Psoas muscle (tissue), 8 donors: ENCODE results near the gene ARMC5. TPM values are rescaled to one million over a fixed set of nuclear protein-coding genes. Genes with fewer than 3 reads are reported as not detected.

ENCODE experiments used
- ATAC-seq, 4 donors: fragments of 200-7000 bp; cut with Tn5 transposase; one replicate each; pipeline ENCODE4 v1.9.1; 2020; ENCODE audit warnings: moderate library complexity in 3 of 4, mild to moderate bottlenecking in 2 of 4
- DNase-seq, 2 donors: peaks; one replicate each; pipeline ENCODE4 v3.0.0-alpha.2; 2020
- H3K27ac ChIP-seq: fragments of 200-600 bp; one replicate; pipeline ENCODE4 v1.8.0; 2022
- H3K27me3 ChIP-seq, 3 donors: fragments of 200-600 bp in 1 of 3; one replicate each; pipeline versions ENCODE4 v1.6.1 to v1.8.0; 2013 to 2022; ENCODE audit warnings: low read length in 2 of 3, mild to moderate bottlenecking in 2 of 3, moderate library complexity in 1 of 3; ENCODE audit not compliant: insufficient read depth in 3 of 3
- H3K36me3 ChIP-seq, 2 donors: fragments of 200-600 bp in 1 of 2; one replicate each; pipeline versions ENCODE4 v1.6.1 to v1.8.0; 2013 to 2022; ENCODE audit warnings: low read depth in 1 of 2, mild to moderate bottlenecking in 1 of 2, moderate library complexity in 1 of 2; ENCODE audit not compliant: insufficient read depth in 1 of 2
- H3K4me1 ChIP-seq: fragments of 200-600 bp; one replicate; pipeline ENCODE4 v1.8.0; 2022
- H3K4me3 ChIP-seq: fragments of 200-600 bp; one replicate; pipeline ENCODE4 v1.8.0; 2022; ENCODE audit warnings: mild to moderate bottlenecking
- H3K9me3 ChIP-seq: fragments of 200-600 bp; one replicate; pipeline ENCODE4 v1.8.0; 2022
- CTCF ChIP-seq: fragments of 200-600 bp; IDR thresholded peaks from one replicate; pipeline ENCODE4 v1.8.0; 2022; ENCODE audit warnings: antibody characterized with exemption
- WGBS, 3 donors: extraction: QIAGEN DNeasy Blood & Tissue Kit; methylation state at CpG; one replicate each; pipeline versions ENCODE4 v1.1.6 to v1.1.7; 2013; 5-methylcytosine and 5-hydroxymethylcytosine counted together
- intact Hi-C, 2 donors: fragments of 100-400 bp; cut with DNase I; formaldehyde crosslinking; loops; one replicate each; pipeline versions ENCODE4 v1.11.0 to v1.14.2; 2022
- polyA plus RNA-seq, 3 donors: library from polyadenylated mRNA; stranded (reverse); fragments of 200-250 nt; gene quantifications; one replicate each; pipeline ENCODE4 v1.2.3, GENCODE V29; 2013
- total RNA-seq, 4 donors: library from RNA; stranded (reverse); fragmentation: NEBNext Ultra II Directional in 2 of 4; extraction: Animal tissue kit (Norgen Biotek cat#: 25700) in 2 of 4; gene quantifications; one replicate each; pipeline versions ENCODE4 v1.2.1 to v1.2.4, GENCODE V29; 2021 to 2023
- donor health status: healthy with polysubstance abuse.
- donor health status: DM: no; HTN: no; CAD: no; lungs with moderate emphysema.
- donor health status: Bipolar disorder and iron deficiency.
- donor health status: healthy.
- donor health status: DM: yes; HTN: yes; CAD: no.
- donor health status: DM: no; HTN: no; CAD: no.
- donor health status: DM: no; HTN: no; CAD: no.
- donor health status: DM: yes; HTN: yes; CAD: no.

The ARMC5 gene
- total and polyA plus RNA-seq, 7 donors, result 6.5 to 18.7 (median 11.4) TPM

GRCh38 chr16:31471875-31472708, 12.8 kb downstream of the ARMC5 start, which contains the start of gene TGFB1I1:
TSS of gene TGFB1I1 (plus strand) at chr16:31472152. CDS start at chr16:31472189, 37 bp downstream.
- Histone ChIP-seq H3K4me3 (peak within 1 kb of the TSS; percentile 71), H3K4me1 (peaks cover 7% of the 10 kb centered on the region), H3K27me3 (peaks cover 0 to 32% (median 4%) of the 10 kb centered on the region in 3 donors), H3K9me3 (no peaks in the 10 kb centered on the region), H3K27ac (peak within 1 kb of the TSS; percentile 69), H3K36me3 (peaks cover 0 to 14% of the 10 kb centered on the region in 2 donors)
- ATAC-seq (peak; percentile 16 to 50 (median 34)), DNase-seq (peak; percentile 65 to 73)
- intact Hi-C loops, result no loop called here
- WGBS, 3 donors, result 0 to 2% (median 1%) methylated on average over 41 to 63 of the region's 63 CpGs
- no peak for TF ChIP-seq CTCF

- Histone ChIP-seq H3K27ac (peak overlapping the region; percentile 69), H3K36me3 (peaks cover 0 to 10% of the 10 kb centered on the region in 2 donors), H3K9me3 (no peaks in the 10 kb centered on the region), H3K27me3 (peaks cover 0 to 38% (median 5%) of the 10 kb centered on the region in 3 donors), H3K4me1 (peaks cover 7% of the 10 kb centered on the region), H3K4me3 (peak overlapping the region; percentile 71)
- ATAC-seq (peak; percentile 85 to 95 (median 91)), DNase-seq (peak; percentile 90 to 94)
- WGBS, 3 donors, result 23 to 28% (median 23%) methylated on average over 19 to 20 of the region's 20 CpGs
- intact Hi-C loops, result no loop called here
- peak; percentile 67 for TF ChIP-seq CTCF
Measured at GRCh38 chr16:31472709-31473203, 13.5 kb downstream of the ARMC5 start.

GRCh38 chr16:31473264-31473984, 14.1 kb downstream of the ARMC5 start:
- DNase-seq (peak in 1 of 2 donors; percentile 54), ATAC-seq (no peak)
- WGBS, 3 donors, result 81 to 88% (median 81%) methylated on average over 17 of the region's 17 CpGs
- Histone ChIP-seq H3K27ac (no peak overlapping the region), H3K27me3 (peaks cover 0 to 39% (median 7%) of the 10 kb centered on the region in 3 donors), H3K4me1 (peaks cover 7% of the 10 kb centered on the region), H3K9me3 (no peaks in the 10 kb centered on the region), H3K36me3 (peaks cover 0 to 10% of the 10 kb centered on the region in 2 donors), H3K4me3 (peak overlapping the region; percentile 71)
- intact Hi-C loops, result no loop called here
- TF ChIP-seq CTCF, result no peak

GRCh38 chr16:31474173-31474714, 14.9 kb downstream of the ARMC5 start:
- Histone ChIP-seq H3K36me3 (peaks cover 0 to 10% of the 10 kb centered on the region in 2 donors), H3K27me3 (peaks cover 0 to 39% (median 7%) of the 10 kb centered on the region in 3 donors), H3K4me3 (no peak overlapping the region), H3K27ac (no peak overlapping the region), H3K9me3 (no peaks in the 10 kb centered on the region), H3K4me1 (peaks cover 7% of the 10 kb centered on the region)
- TF ChIP-seq CTCF, result no peak
- ATAC-seq, result no peak
- intact Hi-C loops, result no loop called here
- peak in 1 of 2 donors; percentile 63 for DNase-seq
- 76 to 80% (median 79%) methylated on average over 12 of the region's 12 CpGs for WGBS, 3 donors
